Stimulated activated CD4-positive, alpha-beta T cell treated with anti-CD3 and anti-CD28 coated beads, Interleukin-2, amount 100 ng/mL, for 4 hours (primary cell): ENCODE measurements around the gene LSM14A.
A peak's percentile ranks its signal among the peaks of the same experiment; 100 is the strongest.
"Not testable (repeated sequence)": the region's sequence is repeated elsewhere in the genome, so short reads cannot be mapped to it uniquely, and the experiment has no call there.

Source experiments
- DNase-seq: peaks from one replicate; pipeline ENCODE4 v3.0.0-alpha.2; 2020; ENCODE audit warnings: low read depth

LSM14A gene

DNA sequence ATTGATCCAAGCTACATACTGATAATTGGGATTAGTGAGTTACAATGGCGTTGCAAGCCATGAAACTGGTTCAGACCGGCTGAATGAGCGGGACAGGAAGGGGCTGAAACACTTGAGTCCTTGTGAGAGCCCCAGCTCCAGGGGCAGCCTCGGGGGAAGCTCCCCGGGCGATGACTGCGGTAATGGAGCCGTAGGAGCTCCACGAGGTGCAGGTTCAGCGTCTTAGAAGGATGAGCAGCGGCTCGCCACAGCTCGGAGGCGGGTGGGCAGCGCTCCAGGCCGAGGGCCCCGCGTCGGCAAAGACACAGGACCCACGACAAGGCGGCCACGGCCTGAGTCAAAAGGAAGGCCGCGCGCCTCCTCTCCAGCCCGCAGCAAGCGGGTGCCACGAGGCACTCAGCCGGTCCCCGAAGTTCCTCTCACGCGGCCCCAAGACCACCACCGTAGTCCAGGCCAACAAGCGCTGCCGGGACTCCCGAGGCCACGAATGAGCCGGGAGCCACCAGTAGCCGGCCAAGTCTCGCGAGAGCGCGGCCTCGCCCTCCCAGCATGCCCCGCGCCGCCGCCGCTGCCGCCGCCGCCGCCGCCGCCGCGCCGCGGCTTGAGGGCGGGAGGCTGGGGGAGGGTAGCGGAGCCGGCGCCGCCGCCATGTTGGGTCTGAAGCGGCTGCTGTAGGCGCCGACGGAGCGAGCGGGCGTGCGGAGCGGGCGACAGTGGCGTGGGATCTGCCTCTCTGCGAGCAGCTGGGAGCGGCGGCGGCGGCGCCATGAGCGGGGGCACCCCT is at the start of gene LSM14A:
LSM14A (plus strand) TSS at position 628 of the 784 bp plus-strand sequence; CDS start at position 767, 139 bp downstream.
- DNase-seq = peak; percentile 86

- no peak for DNase-seq
Observed at GRCh38 chr19:34124828-34125227, 47.5 kb upstream of the LSM14A start.

GRCh38 chr19:34126966-34127365 is 45.3 kb upstream of the LSM14A start:
- DNase-seq = no peak

DNA sequence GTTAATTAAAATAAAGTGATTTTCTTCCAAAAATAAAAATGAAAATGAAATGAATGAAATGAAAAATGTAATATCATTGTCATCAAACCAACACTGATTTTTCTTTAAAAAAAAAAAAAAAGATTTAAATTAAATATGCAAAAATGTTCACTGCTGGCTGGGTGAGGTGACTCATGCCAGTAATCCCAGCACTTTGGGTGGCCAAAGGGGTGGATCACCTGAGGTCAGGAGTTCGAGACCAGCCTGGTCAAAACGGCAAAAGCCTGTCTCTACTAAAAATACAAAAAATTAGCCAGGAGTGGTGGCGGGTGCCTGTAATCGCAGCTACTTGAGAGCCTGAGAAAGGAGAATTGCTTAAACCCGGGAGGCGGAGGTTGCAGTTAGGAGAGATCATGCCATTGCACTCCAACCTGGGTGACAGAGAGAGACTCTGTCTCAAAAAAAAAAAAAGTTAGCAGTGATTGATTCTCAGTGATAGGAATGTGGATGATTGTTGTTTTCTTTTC is 44.6 kb upstream of the LSM14A start:
- DNase-seq = no peak

DNA sequence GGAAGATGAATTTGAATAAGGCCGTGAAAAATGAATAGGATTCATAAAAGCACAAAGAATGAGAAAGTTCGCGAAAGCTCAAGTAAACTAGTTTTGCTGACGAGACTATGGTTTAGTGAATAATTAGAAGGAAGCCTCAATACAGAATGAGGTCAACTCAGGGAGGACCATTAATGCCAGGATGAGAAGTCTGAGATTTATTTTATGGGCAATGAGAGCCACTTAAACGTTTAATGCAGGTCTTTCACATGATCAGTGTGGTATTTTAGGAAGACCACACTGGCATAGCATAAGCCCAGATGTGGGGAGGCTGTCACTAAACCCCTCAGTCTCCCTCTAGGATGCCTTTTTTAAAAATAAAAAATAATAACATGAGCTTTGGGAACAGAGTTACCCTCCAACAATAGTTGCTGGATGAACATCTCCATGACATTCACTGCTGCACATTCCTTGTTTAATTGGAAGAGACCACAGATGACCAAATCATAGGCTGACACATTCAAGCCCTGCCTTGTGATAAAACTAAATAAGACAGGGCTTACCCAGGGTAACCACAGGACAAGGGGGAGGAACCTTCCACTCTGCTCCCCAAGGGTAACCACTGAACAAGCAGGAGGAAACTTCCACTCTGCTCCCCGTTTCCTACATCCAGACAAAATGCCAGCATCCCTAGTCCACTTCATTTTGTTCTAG is 43.6 kb upstream of the LSM14A start:
- DNase-seq = no peak

GRCh38 chr19:34131100-34131499 is 41.2 kb upstream of the LSM14A start:
- no peak for DNase-seq

DNA sequence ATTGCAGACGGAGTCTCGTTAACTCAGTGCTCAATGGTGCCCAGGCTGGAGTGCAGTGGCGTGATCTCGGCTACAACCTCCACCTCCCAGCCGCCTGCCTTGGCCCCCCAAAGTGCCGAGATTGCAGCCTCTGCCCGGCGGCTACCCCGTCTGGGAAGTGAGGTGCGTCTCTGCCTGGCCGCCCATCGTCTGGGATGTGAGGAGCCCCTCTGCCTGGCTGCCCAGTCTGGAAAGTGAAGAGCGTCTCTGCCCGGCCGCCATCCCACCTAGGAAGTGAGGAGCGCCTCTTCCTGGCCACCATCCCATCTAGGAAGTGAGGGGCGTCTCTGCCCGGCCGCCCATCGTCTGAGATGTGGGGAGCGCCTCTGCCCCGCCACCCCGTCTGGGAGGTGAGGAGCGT is 40.2 kb upstream of the LSM14A start:
- DNase-seq = not testable (repeated sequence)

- DNase-seq = not testable (repeated sequence)
Observed at GRCh38 chr19:34132706-34133105, 39.6 kb upstream of the LSM14A start.

GRCh38 chr19:34134190-34135053 is 37.9 kb upstream of the LSM14A start:
- DNase-seq = peak; percentile 82

- DNase-seq = no peak
Observed at GRCh38 chr19:34135054-34135800, 37.1 kb upstream of the LSM14A start.

DNA sequence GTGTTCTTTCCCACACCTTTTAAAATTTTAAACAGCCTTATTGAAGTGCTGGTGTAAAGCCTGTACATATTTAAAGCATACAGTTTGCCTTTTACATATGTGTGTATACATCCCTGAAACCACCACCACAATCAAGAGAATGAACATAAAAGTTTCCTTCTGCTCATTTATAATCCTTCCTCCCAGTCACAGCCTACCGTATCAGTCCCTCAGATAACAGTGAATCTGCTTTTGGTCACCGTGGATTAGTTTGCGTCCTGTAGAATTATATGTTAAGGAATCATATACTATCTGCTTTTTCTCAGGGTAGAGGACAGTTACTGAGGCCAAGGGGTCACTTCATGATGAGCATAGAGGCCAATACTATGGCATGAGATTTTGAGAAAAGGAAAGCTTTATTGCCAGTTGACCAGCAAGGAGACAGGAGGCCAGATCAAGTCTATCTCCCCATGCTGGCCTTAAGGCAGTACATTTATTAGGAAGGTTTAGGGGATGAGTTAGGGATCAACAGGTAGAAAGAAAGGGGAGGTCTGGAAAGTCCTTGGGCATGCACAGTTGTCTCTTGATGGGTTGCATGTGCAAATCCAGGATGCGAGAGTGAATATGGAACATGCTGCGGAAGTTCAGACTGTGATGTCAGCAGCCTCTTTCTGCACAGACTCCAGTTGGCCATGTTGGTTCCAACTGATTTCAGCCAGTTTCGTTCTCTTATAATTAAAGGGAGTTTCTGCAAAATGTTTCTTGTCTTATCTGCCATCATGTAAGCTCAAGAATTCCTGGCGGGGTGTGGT is 36.3 kb upstream of the LSM14A start:
- no peak for DNase-seq

DNA sequence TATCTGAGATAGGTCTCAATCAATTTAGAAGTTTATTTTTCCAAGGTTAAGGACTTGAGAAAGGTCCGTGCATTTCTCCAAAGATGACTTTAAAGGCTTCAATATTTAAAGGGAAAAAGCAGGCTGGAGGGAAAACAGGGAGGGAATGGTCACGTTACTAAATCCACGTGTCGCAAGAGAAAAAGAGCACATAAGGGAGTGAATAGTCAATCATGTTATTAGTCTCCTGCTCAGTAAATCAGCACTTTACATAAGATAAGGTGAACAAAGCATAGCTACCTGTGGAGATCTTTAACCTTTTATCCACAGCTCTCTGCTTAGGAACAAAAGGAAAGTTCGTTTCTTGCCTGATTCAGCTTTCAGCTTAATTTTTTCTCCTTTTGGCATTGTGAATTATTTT is 31.3 kb upstream of the LSM14A start:
- DNase-seq = no peak

- no peak for DNase-seq
Observed at GRCh38 chr19:34142440-34142839, 29.9 kb upstream of the LSM14A start.

DNA sequence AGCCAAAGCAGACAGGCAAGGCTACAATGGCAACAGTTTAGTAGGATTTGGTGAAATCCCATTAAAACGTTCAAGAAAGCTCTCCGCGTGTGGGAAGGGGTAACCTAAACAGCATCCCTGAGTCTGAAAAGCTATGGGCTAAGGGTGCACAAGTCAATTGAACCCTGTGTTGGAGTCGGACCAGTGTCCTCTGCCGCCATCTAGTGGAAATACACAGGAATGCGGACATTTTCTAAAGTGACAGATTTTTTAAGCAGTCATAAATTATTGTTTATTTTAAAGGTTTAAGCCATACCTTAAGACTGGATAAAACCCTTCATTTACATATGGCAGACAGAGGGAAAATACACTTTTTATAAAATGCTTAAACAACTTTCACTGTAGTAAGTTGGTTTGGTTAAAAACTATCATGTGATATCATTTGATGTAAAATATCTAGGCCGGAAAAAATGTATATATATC is 26.5 kb upstream of the LSM14A start:
- DNase-seq = peak; percentile 28

DNA sequence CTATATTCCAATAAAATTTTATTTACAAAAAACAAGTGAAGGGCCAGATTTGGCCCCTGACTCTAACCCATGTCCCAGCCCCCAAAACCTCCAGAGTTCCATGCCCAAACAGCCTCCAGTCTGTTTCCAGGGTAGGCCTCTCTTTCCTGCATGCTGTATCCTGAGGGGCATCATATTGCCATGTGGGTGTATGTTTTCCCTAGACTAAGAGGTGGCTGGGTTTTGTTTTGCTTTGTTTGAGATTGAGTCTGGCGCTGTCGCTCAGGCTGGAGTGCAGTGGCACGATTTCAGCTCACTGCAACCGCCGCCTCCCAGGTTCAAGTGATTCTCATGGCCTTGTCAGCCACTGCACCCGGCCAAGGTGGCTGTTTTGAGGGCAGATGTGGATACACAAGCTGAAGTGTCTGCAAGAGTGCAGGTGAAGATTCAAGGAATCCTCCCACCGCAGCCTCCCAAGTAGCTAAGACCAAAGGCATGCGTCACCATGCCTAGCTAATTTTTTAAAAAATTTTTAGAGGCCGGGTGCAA is 23.6 kb upstream of the LSM14A start:
- no peak for DNase-seq

DNA sequence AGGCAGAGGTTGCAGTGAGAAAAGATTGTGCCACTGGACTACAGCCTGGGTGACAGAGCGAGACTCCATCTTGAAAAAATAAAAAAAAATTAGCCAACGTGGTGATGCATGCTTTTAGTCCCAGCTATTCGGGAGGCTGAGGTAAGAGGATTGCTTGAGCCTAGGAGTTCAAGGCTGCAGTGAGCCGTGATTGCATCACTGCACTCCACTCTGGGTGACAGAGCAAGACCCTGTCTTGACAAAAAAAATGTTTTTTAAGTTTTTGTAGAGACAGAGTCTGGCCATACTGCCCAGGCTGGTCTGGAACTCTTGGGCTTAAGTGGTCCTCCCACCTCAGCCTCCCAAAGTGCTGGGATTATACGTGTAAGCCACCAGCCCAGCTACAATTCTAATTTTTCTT is 22.4 kb upstream of the LSM14A start:
- no peak for DNase-seq

DNA sequence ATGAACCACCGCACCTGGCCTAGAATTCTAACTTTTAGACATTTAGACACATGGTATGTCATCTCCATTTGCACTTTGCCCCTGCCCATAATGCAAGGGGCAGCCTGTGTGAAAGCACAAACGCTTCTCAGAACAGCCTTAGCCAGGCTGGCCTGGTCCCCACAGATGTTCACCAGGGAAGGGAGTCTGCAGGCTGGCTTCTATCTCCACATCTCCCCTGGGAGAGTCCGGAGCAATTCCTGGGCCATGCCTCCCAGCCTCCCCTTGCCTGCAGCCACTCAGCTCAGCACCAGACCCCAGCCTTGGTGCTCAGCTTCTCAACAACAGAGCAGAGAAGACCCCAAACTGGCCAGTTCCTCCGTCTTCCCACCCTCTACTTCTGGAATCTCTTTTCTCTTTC is 21.7 kb upstream of the LSM14A start:
- DNase-seq = no peak

DNA sequence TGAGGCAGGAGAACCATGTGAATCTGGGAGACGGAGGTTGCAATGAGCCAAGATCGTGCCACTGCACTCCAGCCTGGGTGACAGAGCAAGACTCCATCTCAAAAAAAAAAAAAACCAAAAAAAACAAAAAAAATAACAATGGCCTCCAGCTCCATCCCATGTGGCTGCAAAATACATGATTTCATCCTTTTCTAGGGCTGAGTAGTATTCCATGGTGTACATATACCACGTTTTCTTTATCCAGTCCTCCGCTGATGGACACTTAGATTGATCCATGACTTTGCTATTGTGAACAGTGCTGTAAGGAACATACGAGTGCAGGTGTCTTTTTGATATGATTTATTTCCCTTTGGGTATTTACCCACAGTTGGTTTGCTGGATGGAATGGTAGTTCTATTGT is 20.9 kb upstream of the LSM14A start:
- no peak for DNase-seq

DNA sequence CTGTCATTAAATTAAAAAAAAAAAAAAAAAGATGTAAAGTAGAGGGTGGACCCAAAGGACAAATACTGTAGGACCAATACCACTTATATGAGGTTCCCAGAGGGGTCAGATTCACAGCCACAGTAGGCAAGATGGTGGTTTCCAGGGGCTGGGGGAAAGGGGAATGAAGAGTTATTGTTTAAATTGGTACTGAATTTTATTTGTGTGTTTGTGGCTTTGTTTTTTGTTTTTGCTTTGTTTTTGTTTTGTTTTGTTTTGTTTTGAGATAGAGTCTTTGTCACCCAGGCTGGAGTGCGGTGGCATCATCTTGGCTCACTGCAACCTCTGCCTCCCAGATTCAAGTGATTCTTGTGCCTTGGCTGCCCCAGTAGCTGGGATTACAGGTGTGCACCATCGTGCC is 17.9 kb upstream of the LSM14A start:
- DNase-seq = no peak

DNA sequence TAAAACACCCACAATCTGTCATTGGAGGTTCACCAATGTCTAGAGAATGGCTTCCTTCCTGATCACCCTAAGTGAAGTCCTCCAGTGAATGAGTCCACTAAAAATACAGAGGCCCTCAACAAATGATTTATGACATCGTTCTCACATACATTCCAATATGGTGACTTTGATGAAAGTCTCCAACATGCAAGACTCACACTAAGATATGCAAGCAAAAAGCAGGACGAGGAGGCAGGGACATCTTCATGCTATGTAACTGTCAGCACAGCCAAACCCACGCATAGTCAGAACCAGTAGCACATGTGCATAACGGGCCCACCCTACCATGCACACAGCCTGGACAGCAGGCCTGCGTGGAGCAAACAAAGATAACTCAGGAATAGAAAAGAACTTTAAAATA is 16.6 kb upstream of the LSM14A start:
- DNase-seq = no peak
